Liver (tissue), 9 donors: ENCODE measurements around the gene ERBB4. TPM values are rescaled to one million over a fixed set of nuclear protein-coding genes. Genes with fewer than 3 reads are reported as not detected.

Source experiments
- DNase-seq: peaks from one replicate; pipeline ENCODE4 v3.0.0-alpha.2; 2017; ENCODE audit warnings: low spot score
- H3K27ac ChIP-seq, 2 donors: one replicate each; pipeline ENCODE4 v1.7.0; 2013; ENCODE audit warnings: inconsistent platforms in 2 of 2, low read length in 2 of 2, control low read depth in 1 of 2, low read depth in 1 of 2, mild to moderate bottlenecking in 1 of 2
- H3K27me3 ChIP-seq, 4 donors: one replicate each; pipeline versions ENCODE4 v1.6.1 to v1.7.0; 2013; ENCODE audit warnings: low read length in 3 of 4, inconsistent platforms in 1 of 4, mild to moderate bottlenecking in 1 of 4, moderate library complexity in 1 of 4; ENCODE audit not compliant: control insufficient read depth in 4 of 4, insufficient read depth in 4 of 4
- H3K36me3 ChIP-seq, 4 donors: one replicate each; pipeline versions ENCODE4 v1.6.1 to v1.7.0; 2013; ENCODE audit warnings: low read length in 3 of 4, mild to moderate bottlenecking in 3 of 4, low read depth in 1 of 4, moderate library complexity in 1 of 4; ENCODE audit not compliant: control insufficient read depth in 4 of 4, insufficient read depth in 3 of 4
- H3K4me1 ChIP-seq, 4 donors: one replicate each; pipeline versions ENCODE4 v1.6.1 to v1.7.0; 2013; ENCODE audit warnings: low read length in 3 of 4, mild to moderate bottlenecking in 3 of 4, moderate library complexity in 1 of 4; ENCODE audit not compliant: control insufficient read depth in 4 of 4, insufficient read depth in 4 of 4
- H3K4me3 ChIP-seq, 3 donors: one replicate each; pipeline versions ENCODE4 v1.6.1 to v1.7.0; 2013; ENCODE audit warnings: low read length in 3 of 3, control low read depth in 1 of 3, low read depth in 1 of 3, mild to moderate bottlenecking in 1 of 3
- H3K9ac ChIP-seq, 2 donors: one replicate each; pipeline ENCODE4 v1.7.0; 2013; ENCODE audit warnings: low read length in 2 of 2, mild to moderate bottlenecking in 2 of 2, moderate library complexity in 2 of 2, control low read depth in 1 of 2, low read depth in 1 of 2
- H3K9me3 ChIP-seq, 4 donors: one replicate each; pipeline versions ENCODE4 v1.6.1 to v1.7.0; 2013; ENCODE audit warnings: low read length in 3 of 4; ENCODE audit not compliant: control insufficient read depth in 4 of 4
- EGR1 ChIP-seq, 2 donors: IDR thresholded peaks; 2 replicates each; pipeline ENCODE4 v1.6.1; 2016 to 2018; ENCODE audit warnings: antibody characterized with exemption in 2 of 2, low read depth in 2 of 2
- FOXA1 ChIP-seq: IDR thresholded peaks from 2 replicates; pipeline ENCODE4 v1.6.1; 2016; ENCODE audit warnings: antibody characterized with exemption
- FOXA2 ChIP-seq: IDR thresholded peaks from 2 replicates; pipeline ENCODE4 v1.6.1; 2016; ENCODE audit warnings: antibody characterized with exemption
- GABPA ChIP-seq, 2 donors: IDR thresholded peaks in 1 of 2; conservative IDR thresholded peaks in 1 of 2; 2 replicates each; pipeline ENCODE4 v1.6.1; 2016; ENCODE audit warnings: antibody characterized with exemption in 2 of 2, mild to moderate bottlenecking in 1 of 2, moderate library complexity in 1 of 2
- HNF4A ChIP-seq, 2 donors: conservative IDR thresholded peaks; 2 replicates each; pipeline ENCODE4 v1.6.1; 2016; ENCODE audit warnings: antibody characterized with exemption in 2 of 2, mild to moderate bottlenecking in 2 of 2
- HNF4G ChIP-seq: IDR thresholded peaks from 2 replicates; pipeline ENCODE4 v1.6.1; 2016; ENCODE audit warnings: antibody characterized with exemption
- JUND ChIP-seq, 2 donors: IDR thresholded peaks; 2 replicates each; pipeline ENCODE4 v1.6.1; 2016; ENCODE audit warnings: antibody characterized with exemption in 2 of 2
- NR2F2 ChIP-seq: IDR thresholded peaks from 2 replicates; pipeline ENCODE4 v1.6.1; 2016; ENCODE audit warnings: antibody characterized with exemption
- RAD21 ChIP-seq, 2 donors: IDR thresholded peaks; 2 replicates each; pipeline ENCODE4 v1.6.1; 2016; ENCODE audit warnings: antibody characterized with exemption in 2 of 2, mild to moderate bottlenecking in 2 of 2
- RXRA ChIP-seq, 2 donors: IDR thresholded peaks; 2 replicates each; pipeline ENCODE4 v1.6.1; 2017 to 2018; ENCODE audit warnings: antibody characterized with exemption in 2 of 2, mild to moderate bottlenecking in 1 of 2
- SP1 ChIP-seq: IDR thresholded peaks from 2 replicates; pipeline ENCODE4 v1.6.1; 2018; ENCODE audit warnings: antibody characterized with exemption, mild to moderate bottlenecking
- TAF1 ChIP-seq: conservative IDR thresholded peaks from 2 replicates; pipeline ENCODE4 v1.6.1; 2016; ENCODE audit warnings: antibody characterized with exemption, mild to moderate bottlenecking
- YY1 ChIP-seq: IDR thresholded peaks from 2 replicates; pipeline ENCODE4 v1.6.1; 2016; ENCODE audit warnings: antibody characterized with exemption, mild to moderate bottlenecking
- WGBS: extraction: QIAGEN DNeasy Blood & Tissue Kit; methylation state at CpG from one replicate; pipeline ENCODE4 v1.1.7; 2013; 5-methylcytosine and 5-hydroxymethylcytosine counted together
- polyA plus RNA-seq, 2 donors: library from polyadenylated mRNA; stranded (reverse) in 1 of 2; unstranded in 1 of 2; fragments of 200-250 nt in 1 of 2; fragments of >200 nt in 1 of 2; fragmentation: Nextera tagmentation in 1 of 2; extraction: Ambion mirVana in 1 of 2; gene quantifications; one replicate each; pipeline versions ENCODE4 v1.2.1 to v1.2.3, GENCODE V29; 2013 to 2015
- total RNA-seq, 2 donors: library from RNA; depleted of rRNA; stranded (reverse); fragments of >200 nt; gene quantifications; one replicate each; pipeline ENCODE4 v1.2.3, GENCODE V29; 2014
- TF ChIP-seq, protein P1 (sequence below): fragments of 150-350 bp; IDR thresholded peaks from 2 replicates; pipeline ENCODE4 v1.5.1; 2017; ENCODE audit warnings: improper control_type of control experiment, low read depth, low read length; ENCODE audit not compliant: missing input control
- TF ChIP-seq, protein P2 (sequence below): IDR thresholded peaks from 2 replicates; pipeline ENCODE4 v1.6.1; 2016; ENCODE audit warnings: antibody characterized with exemption
- TF ChIP-seq, protein P3 (sequence below): IDR thresholded peaks from 2 replicates; pipeline ENCODE4 v1.6.1; 2016; ENCODE audit warnings: antibody characterized with exemption, mild to moderate bottlenecking
- TF ChIP-seq, protein P4 (sequence below): IDR thresholded peaks from 2 replicates; pipeline ENCODE4 v1.6.1; 2016; ENCODE audit warnings: antibody characterized with exemption
- TF ChIP-seq, protein P5 (sequence below): IDR thresholded peaks from 2 replicates; pipeline ENCODE4 v1.6.1; 2016; ENCODE audit warnings: antibody characterized with exemption
- donor health status: healthy.
- donor health status: healthy.
- donor health status: healthy.
- donor health status: healthy.
- donor health status: healthy.

The ERBB4 gene
- total and polyA plus RNA-seq, 4 donors: 0.03 to 0.42 TPM; not detected in 2

DNA sequence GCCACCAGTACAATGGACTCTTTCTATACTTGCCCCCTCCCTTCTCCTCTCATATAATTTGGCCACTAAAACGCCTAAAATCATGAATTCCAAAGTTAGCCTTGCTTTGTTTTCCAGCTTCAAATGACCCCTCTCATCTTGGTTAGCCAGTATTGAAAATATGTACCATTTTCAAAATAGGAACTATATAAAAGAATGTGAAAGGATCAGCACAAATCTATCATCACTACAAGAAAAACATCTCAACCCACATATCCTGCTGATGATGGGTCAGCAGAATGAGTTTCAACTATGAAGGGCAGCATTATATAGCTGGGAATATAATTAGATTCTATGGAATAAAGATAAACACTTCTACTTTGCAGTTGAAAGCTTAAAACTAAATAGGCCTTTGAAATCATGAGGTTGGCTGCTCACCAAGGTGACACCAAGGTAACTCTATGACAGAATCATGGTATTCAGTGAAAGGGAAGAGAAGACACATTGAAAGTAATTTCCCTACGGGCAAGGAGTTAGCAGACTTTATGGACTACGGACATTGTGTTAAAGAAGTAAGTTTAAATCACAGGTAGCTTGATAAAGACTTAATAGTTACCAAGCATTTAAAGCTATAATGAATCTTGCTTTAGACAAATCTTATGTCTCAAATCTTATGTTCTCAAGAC, 1109.2 kb downstream of the ERBB4 start:
- Histone ChIP-seq H3K27ac (no peak overlapping the region), H3K9me3 (no peaks in the 10 kb centered on the region), H3K9ac (no peak overlapping the region), H3K4me1 (no peaks in the 10 kb centered on the region), H3K27me3 (peaks cover 0 to 2% (median 0%) of the 10 kb centered on the region in 4 donors), H3K36me3 (no peaks in the 10 kb centered on the region), H3K4me3 (no peak overlapping the region)
- no peak for DNase-seq
- whole genome bisulfite sequencing: 71% methylated on average over 3 of the region's 3 CpGs
- TF ChIP-seq HNF4G (no peak), FOXA2 (no peak), FOXA1 (no peak), RAD21 (IDR thresholded peaks at IDR 0.05) (no peak), GABPA (IDR thresholded peaks at IDR 0.05 in 1 of 2, conservative IDR thresholded peaks at IDR 0.05 in 1 of 2) (no peak), RXRA (IDR thresholded peaks at IDR 0.05) (no peak), NR2F2 (no peak), HNF4A (conservative IDR thresholded peaks at IDR 0.05) (no peak), YY1 (no peak), SP1 (no peak), TAF1 (no peak), EGR1 (IDR thresholded peaks at IDR 0.05; ENCODE audit: low read depth in 2 of 2) (no peak), JUND (IDR thresholded peaks at IDR 0.05) (no peak)
- TF ChIP-seq, protein P1, sequence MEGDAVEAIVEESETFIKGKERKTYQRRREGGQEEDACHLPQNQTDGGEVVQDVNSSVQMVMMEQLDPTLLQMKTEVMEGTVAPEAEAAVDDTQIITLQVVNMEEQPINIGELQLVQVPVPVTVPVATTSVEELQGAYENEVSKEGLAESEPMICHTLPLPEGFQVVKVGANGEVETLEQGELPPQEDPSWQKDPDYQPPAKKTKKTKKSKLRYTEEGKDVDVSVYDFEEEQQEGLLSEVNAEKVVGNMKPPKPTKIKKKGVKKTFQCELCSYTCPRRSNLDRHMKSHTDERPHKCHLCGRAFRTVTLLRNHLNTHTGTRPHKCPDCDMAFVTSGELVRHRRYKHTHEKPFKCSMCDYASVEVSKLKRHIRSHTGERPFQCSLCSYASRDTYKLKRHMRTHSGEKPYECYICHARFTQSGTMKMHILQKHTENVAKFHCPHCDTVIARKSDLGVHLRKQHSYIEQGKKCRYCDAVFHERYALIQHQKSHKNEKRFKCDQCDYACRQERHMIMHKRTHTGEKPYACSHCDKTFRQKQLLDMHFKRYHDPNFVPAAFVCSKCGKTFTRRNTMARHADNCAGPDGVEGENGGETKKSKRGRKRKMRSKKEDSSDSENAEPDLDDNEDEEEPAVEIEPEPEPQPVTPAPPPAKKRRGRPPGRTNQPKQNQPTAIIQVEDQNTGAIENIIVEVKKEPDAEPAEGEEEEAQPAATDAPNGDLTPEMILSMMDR: no peak
- TF ChIP-seq, protein P2, sequence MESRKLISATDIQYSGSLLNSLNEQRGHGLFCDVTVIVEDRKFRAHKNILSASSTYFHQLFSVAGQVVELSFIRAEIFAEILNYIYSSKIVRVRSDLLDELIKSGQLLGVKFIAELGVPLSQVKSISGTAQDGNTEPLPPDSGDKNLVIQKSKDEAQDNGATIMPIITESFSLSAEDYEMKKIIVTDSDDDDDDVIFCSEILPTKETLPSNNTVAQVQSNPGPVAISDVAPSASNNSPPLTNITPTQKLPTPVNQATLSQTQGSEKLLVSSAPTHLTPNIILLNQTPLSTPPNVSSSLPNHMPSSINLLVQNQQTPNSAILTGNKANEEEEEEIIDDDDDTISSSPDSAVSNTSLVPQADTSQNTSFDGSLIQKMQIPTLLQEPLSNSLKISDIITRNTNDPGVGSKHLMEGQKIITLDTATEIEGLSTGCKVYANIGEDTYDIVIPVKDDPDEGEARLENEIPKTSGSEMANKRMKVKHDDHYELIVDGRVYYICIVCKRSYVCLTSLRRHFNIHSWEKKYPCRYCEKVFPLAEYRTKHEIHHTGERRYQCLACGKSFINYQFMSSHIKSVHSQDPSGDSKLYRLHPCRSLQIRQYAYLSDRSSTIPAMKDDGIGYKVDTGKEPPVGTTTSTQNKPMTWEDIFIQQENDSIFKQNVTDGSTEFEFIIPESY: no peak
- TF ChIP-seq, protein P3, sequence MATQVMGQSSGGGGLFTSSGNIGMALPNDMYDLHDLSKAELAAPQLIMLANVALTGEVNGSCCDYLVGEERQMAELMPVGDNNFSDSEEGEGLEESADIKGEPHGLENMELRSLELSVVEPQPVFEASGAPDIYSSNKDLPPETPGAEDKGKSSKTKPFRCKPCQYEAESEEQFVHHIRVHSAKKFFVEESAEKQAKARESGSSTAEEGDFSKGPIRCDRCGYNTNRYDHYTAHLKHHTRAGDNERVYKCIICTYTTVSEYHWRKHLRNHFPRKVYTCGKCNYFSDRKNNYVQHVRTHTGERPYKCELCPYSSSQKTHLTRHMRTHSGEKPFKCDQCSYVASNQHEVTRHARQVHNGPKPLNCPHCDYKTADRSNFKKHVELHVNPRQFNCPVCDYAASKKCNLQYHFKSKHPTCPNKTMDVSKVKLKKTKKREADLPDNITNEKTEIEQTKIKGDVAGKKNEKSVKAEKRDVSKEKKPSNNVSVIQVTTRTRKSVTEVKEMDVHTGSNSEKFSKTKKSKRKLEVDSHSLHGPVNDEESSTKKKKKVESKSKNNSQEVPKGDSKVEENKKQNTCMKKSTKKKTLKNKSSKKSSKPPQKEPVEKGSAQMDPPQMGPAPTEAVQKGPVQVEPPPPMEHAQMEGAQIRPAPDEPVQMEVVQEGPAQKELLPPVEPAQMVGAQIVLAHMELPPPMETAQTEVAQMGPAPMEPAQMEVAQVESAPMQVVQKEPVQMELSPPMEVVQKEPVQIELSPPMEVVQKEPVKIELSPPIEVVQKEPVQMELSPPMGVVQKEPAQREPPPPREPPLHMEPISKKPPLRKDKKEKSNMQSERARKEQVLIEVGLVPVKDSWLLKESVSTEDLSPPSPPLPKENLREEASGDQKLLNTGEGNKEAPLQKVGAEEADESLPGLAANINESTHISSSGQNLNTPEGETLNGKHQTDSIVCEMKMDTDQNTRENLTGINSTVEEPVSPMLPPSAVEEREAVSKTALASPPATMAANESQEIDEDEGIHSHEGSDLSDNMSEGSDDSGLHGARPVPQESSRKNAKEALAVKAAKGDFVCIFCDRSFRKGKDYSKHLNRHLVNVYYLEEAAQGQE: no peak
- TF ChIP-seq, protein P4, sequence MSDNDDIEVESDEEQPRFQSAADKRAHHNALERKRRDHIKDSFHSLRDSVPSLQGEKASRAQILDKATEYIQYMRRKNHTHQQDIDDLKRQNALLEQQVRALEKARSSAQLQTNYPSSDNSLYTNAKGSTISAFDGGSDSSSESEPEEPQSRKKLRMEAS: no peak
- TF ChIP-seq, protein P5, sequence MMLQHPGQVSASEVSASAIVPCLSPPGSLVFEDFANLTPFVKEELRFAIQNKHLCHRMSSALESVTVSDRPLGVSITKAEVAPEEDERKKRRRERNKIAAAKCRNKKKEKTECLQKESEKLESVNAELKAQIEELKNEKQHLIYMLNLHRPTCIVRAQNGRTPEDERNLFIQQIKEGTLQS: no peak
